Small intestine (tissue), 7 donors: Measurements from ENCODE around the gene DHRS13. TPM values are rescaled to one million over a fixed set of nuclear protein-coding genes. Genes with fewer than 3 reads are reported as not detected.
A peak's percentile ranks its signal among the peaks of the same experiment; 100 is the strongest.
"Not testable (repeated sequence)": the region's sequence is repeated elsewhere in the genome, so short reads cannot be mapped to it uniquely, and the experiment has no call there.

Experiments
- DNase-seq, 2 donors: peaks; one replicate each; pipeline versions ENCODE4 v3.0.0 to v3.0.0-alpha.2; 2013
- FAIRE-seq: peaks from 2 replicates; lab custom pipeline; 2012; peaks lifted over from hg19 to GRCh38; lab: Jason Lieb, UNC
- H3K27ac ChIP-seq, 3 donors: one replicate each; pipeline ENCODE4 v1.5.1; 2013; ENCODE audit warnings: low read length in 2 of 3, mild to moderate bottlenecking in 2 of 3, control low read depth in 1 of 3, inconsistent platforms in 1 of 3, low read depth in 1 of 3, moderate library complexity in 1 of 3
- H3K27me3 ChIP-seq, 3 donors: one replicate each; pipeline ENCODE4 v1.6.1; 2013; ENCODE audit warnings: low read length in 3 of 3, inconsistent platforms in 1 of 3; ENCODE audit not compliant: control insufficient read depth in 3 of 3, insufficient read depth in 3 of 3
- H3K36me3 ChIP-seq, 3 donors: one replicate each; pipeline ENCODE4 v1.6.1; 2013; ENCODE audit warnings: low read length in 3 of 3, inconsistent platforms in 1 of 3, low read depth in 1 of 3, mild to moderate bottlenecking in 1 of 3, moderate library complexity in 1 of 3; ENCODE audit not compliant: control insufficient read depth in 3 of 3, insufficient read depth in 2 of 3
- H3K4me1 ChIP-seq, 3 donors: one replicate each; pipeline ENCODE4 v1.6.1; 2013; ENCODE audit warnings: low read length in 2 of 3, inconsistent platforms in 1 of 3, low read depth in 1 of 3, mild to moderate bottlenecking in 1 of 3, moderate library complexity in 1 of 3; ENCODE audit not compliant: control insufficient read depth in 3 of 3, insufficient read depth in 2 of 3
- H3K4me3 ChIP-seq, 3 donors: one replicate each; pipeline ENCODE4 v1.5.1; 2013; ENCODE audit warnings: low read length in 3 of 3, control low read depth in 1 of 3, inconsistent platforms in 1 of 3, low read depth in 1 of 3, mild to moderate bottlenecking in 1 of 3, moderate library complexity in 1 of 3
- H3K9me3 ChIP-seq, 2 donors: one replicate each; pipeline ENCODE4 v1.6.1; 2013; ENCODE audit warnings: low read depth in 1 of 2, low read length in 1 of 2; ENCODE audit not compliant: control insufficient read depth in 2 of 2, insufficient read depth in 1 of 2
- WGBS, 3 donors: extraction: QIAGEN DNeasy Blood & Tissue Kit; methylation state at CpG; one replicate each; pipeline ENCODE4 v1.1.7; 2013; 5-methylcytosine and 5-hydroxymethylcytosine counted together
- polyA plus RNA-seq, 4 donors: library from polyadenylated mRNA; stranded (reverse) in 3 of 4; unstranded in 1 of 4; fragments of 200-250 nt in 3 of 4; fragments of 120-200 nt in 1 of 4; gene quantifications; one replicate each; pipeline versions ENCODE4 v1.2.1 to v1.2.3, GENCODE V29; 2013
- donor health status: healthy with polysubstance abuse.
- donor health status: control.
- donor health status: control.
- donor health status: Bipolar disorder and iron deficiency.
- donor health status: healthy.

Gene DHRS13
- polyA plus RNA-seq, 4 donors, result 7.3 to 11.3 (median 8.8) TPM

- Histone ChIP-seq H3K4me3 (peak overlapping the region; percentile 81 to 90 (median 88)), H3K27ac (peak overlapping the region; percentile 71 to 81 (median 80)), H3K27me3 (no peaks in the 10 kb centered on the region), H3K9me3 (no peaks in the 10 kb centered on the region), H3K36me3 (peaks cover 0 to 21% (median 0%) of the 10 kb centered on the region in 3 donors), H3K4me1 (peaks cover 0 to 26% (median 5%) of the 10 kb centered on the region in 3 donors)
- no peak for FAIRE-seq
- 15 to 21% (median 17%) methylated on average over 18 to 23 of the region's 23 CpGs for WGBS, 3 donors
- no peak for DNase-seq
Observed at GRCh38 chr17:28897769-28898526, 4.9 kb downstream of the DHRS13 start.

DNA sequence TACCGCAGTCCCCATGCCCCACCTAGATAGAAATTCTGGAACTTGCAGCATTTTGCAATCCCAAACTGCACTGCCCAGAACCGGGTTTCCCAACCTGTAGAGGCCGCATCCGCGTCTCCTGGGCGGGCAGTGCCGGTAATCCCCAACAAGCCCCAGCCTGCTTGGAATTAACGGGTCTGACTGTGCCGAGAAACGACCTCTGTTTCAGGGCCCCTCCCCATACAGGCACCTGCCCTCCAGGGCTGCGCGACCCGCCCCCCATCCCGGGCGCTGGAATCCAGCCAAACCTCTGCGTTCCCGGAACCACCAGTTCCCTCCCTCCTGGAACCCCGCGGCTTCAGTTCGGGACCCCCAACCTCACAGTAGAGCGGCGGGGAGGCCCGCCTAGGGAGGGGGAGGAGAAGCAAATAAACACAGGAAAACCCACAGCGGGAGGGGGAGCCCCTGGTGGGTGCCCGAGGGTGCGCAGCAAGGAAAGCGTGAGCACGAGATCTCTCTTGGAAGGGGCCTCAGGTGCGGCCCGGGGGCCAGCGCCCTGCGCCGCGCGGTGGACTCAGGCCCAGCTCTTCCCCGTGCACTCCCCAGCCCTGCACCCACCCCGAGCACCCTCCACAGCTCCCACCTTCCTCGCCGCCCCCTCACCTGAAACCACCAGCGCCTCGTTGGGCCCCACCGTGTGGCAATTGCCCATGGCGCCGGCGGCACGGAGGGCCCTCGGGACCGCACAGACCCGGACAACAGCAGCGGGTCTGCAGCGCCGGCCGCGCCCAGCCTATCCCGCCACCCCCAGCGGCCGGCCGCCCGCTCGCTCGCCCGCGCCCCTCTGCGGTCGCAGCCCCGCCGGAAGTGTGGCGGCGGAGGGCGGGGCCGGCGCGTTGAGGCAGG is 5.8 kb downstream of the DHRS13 start, which contains the start of gene FLOT2:
Gene FLOT2, minus strand, starts transcription at position 850 of the 885 bp plus-strand sequence. Its CDS starts 159 bp downstream, at position 691.
- Histone ChIP-seq H3K4me1 (peaks cover 0 to 26% (median 5%) of the 10 kb centered on the region in 3 donors), H3K36me3 (peaks cover 0 to 24% (median 0%) of the 10 kb centered on the region in 3 donors), H3K4me3 (peak within 1 kb of the TSS; percentile 81 to 90 (median 88)), H3K27ac (peak within 1 kb of the TSS; percentile 71 to 81 (median 80)), H3K27me3 (no peaks in the 10 kb centered on the region), H3K9me3 (no peaks in the 10 kb centered on the region)
- no peak for FAIRE-seq
- peak; percentile 55 to 83 for DNase-seq
- 0 to 1% (median 0%) methylated on average over 52 to 73 of the region's 73 CpGs for WGBS, 3 donors

DNA sequence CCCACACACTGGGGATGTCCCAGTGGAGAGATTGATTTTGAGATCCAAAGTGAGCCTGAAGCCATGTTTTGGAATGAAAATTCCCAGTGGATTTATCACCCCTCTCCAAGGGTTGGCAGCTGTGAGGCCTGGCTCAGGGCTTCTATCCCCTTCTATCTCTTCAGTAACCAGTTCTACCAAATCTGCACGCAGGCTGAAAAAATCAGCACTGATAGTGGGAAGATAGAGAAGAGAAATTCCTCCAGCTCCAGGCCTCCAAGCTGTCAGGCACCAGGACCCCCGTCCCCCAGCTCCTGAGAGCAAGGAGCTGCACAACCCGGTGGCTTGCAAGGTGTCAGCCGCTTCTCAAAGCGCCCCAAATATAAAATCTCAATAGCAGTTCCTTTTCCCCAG is 6.4 kb downstream of the DHRS13 start:
- 12 to 21% (median 17%) methylated on average over 5 of the region's 5 CpGs for WGBS, 3 donors
- peaks cover 0 to 19% (median 5%) of the 10 kb centered on the region in 3 donors for H3K4me1 ChIP-seq

DNA sequence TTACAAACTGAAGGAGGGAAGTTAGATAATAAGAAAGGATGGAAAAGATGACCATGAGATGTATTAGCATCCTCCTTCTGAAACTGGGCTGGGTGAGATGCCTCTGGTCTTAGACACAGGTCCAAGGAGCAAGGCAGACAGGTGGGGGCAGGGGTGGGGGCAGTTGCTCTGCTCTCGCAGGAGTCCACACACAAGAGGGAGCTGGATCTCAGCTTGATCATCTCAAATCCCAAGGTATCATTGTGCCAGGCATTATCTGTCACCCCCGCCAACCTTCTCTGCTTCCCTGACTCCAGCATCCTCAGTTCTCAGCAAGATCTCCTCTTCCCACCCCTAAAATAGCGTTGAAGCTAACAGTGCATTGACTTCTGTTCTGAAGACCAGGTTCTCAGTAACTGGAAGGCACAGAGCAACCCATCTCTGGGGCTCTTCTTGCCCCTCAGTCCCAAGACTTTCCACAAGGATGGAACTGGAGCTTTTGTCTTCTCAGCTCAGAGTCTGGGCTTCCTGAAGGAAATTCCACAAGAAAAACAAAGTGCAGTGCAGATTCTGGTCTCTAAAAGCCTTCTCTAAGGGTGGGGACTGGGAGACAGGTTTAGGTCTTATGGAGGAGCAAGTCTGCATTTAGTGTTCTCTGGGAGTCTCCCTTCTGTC is 7.0 kb downstream of the DHRS13 start:
- Histone ChIP-seq H3K9me3 (no peaks in the 10 kb centered on the region), H3K27me3 (no peaks in the 10 kb centered on the region), H3K4me1 (peaks cover 0 to 17% (median 5%) of the 10 kb centered on the region in 3 donors), H3K27ac (peak overlapping the region in 2 of 3 donors; percentile 35 to 81), H3K4me3 (peak overlapping the region in 1 of 3 donors; percentile 81), H3K36me3 (peaks cover 0 to 28% (median 0%) of the 10 kb centered on the region in 3 donors)
- DNase-seq (no peak), FAIRE-seq (no peak)
- 42 to 51% (median 49%) methylated on average over 3 of the region's 3 CpGs for WGBS, 3 donors

More for the DNA sequence above, 6.4 kb downstream of the DHRS13 start:
- Histone ChIP-seq H3K27ac (peak overlapping the region; percentile 35 to 81 (median 79)), H3K4me3 (peak overlapping the region; percentile 81 to 90 (median 88)), H3K9me3 (no peaks in the 10 kb centered on the region), H3K36me3 (peaks cover 0 to 30% (median 0%) of the 10 kb centered on the region in 3 donors), H3K27me3 (no peaks in the 10 kb centered on the region)
- no peak for FAIRE-seq
- DNase-seq, result no peak

DNA sequence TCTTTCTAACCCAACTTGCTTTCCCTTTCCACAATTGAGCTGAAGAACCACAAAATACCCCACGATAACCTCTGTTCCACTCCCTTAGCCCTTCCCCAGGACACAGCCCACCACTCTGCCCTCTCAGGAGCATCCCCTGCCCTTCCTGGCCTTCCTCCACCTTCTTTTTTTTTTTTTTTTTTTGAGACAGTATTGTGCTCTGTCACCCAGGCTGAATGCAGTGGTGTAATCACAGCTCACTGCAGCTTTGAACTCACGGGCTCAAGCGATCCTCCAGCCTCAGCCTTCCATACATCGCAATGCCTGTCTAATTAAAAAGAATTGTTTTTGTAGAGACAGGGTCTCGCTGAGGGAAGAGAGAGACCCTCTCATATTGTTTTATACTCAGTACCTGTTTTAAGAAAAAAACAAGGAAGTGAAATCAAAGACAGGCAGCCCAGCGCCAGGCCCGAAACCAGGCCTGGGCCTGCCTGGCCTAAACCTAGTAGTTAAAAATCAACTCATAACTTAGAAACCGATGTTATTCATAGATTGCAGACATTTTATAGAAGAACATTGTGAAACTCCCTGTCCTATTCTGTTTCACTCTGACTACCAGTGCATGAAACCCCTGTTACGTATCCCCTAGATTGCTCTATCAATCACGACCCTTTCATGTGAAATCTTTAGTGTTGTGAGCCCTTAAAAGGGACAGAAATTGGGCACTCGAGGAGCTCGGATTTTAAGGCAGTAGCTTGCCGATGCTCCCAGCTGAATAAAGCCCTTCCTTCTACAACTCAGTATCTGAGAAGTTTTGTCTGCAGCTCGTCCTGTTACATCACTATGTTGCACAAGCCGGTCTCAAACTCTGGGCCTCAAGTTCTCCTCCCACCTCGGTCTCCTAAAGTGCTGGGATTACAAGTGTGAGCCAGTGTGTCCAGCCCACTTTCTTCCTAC is 9.4 kb downstream of the DHRS13 start:
- H3K27me3 ChIP-seq, H3K4me3 ChIP-seq, H3K9me3 ChIP-seq, FAIRE-seq, DNase-seq: not testable (repeated sequence)
- H3K4me1 ChIP-seq, result peaks cover 0 to 16% (median 5%) of the 10 kb centered on the region in 3 donors
- peaks cover 0 to 32% (median 0%) of the 10 kb centered on the region in 3 donors for H3K36me3 ChIP-seq
- 66 to 83% (median 75%) methylated on average over 16 of the region's 16 CpGs for WGBS, 3 donors
- H3K27ac ChIP-seq, result peak overlapping the region in 1 of 3 donors; percentile 77

DNA sequence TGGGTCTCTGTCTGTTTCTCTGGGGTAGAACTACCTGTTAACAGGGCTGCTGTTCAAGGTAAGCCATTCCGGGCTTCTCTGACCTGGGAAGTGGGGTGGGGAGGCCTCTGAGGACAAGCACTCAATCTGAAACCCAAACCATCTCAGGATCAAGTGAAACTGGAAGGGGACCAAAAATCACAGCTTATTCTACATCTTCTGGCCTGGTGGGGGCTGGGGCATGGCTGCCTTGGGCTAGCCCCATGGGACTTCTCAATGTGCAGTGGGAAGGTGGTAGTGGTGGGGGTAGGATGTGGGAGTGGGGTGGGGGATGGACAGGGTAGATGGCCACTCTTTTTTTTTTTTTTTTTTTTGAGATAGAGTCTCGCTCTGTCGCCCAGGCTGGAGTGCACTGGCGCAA is 10.9 kb downstream of the DHRS13 start:
- DNase-seq (no peak), FAIRE-seq (no peak)
- no peaks in the 10 kb centered on the region for H3K9me3 ChIP-seq
- H3K27ac ChIP-seq, result no peak overlapping the region
- H3K4me3 ChIP-seq, result no peak overlapping the region
- 87 to 100% (median 93%) methylated on average over 1 to 4 of the region's 4 CpGs for WGBS, 3 donors
- peaks cover 0 to 7% (median 5%) of the 10 kb centered on the region in 3 donors for H3K4me1 ChIP-seq
- H3K27me3 ChIP-seq, result no peaks in the 10 kb centered on the region
- peaks cover 0 to 45% (median 0%) of the 10 kb centered on the region in 3 donors for H3K36me3 ChIP-seq

DNA sequence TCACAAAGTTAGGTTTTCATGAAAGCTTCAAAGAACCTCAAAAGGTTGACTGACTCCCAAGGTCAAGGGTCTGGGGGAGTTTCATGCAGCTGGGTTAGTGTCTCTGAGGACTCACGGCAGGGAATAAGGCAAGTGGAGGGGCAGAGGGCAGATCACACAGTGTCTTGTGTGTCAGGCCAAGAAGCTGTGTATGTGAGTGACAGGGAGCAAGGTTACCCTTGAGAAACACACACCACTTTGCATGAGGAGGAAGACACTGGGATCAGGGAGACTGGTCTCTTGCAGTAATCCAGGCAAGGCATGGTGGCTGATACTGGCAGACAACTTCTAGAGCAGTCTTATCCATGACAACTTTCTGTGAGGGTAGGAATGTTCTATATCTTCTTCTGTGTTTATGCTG is 11.7 kb downstream of the DHRS13 start:
- Histone ChIP-seq H3K4me1 (peaks cover 0 to 4% (median 1%) of the 10 kb centered on the region in 3 donors), H3K4me3 (no peak overlapping the region), H3K27ac (no peak overlapping the region), H3K36me3 (peaks cover 0 to 53% (median 0%) of the 10 kb centered on the region in 3 donors), H3K27me3 (no peaks in the 10 kb centered on the region), H3K9me3 (no peaks in the 10 kb centered on the region)
- FAIRE-seq (no peak), DNase-seq (no peak)
- 89 to 95% (median 90%) methylated on average over 1 of the region's 1 CpG for WGBS, 3 donors
